ENCODE measurements around the gene TM7SF2.

Gene TM7SF2

DNA sequence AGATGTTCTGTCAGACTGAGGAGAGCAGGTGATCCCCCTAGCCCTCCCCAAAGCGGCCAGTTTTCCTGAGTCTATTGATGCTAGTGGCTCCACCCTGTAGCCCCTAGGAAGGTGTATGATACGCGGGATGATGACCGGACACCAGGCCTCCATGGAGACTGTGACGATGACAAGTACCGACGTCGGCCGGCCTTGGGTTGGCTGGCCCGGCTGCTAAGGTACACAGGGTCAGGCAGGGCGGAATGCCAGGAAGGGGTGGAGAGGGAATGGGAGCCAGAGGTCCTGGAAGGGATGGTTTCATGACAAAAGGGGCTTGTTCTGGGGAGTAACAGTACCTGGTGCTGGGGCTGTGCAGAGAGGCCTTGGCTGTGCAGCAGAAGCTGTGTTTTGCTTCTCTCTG, 24.5 kb upstream of the TM7SF2 start:
- TF ChIP-seq, protein P1, sequence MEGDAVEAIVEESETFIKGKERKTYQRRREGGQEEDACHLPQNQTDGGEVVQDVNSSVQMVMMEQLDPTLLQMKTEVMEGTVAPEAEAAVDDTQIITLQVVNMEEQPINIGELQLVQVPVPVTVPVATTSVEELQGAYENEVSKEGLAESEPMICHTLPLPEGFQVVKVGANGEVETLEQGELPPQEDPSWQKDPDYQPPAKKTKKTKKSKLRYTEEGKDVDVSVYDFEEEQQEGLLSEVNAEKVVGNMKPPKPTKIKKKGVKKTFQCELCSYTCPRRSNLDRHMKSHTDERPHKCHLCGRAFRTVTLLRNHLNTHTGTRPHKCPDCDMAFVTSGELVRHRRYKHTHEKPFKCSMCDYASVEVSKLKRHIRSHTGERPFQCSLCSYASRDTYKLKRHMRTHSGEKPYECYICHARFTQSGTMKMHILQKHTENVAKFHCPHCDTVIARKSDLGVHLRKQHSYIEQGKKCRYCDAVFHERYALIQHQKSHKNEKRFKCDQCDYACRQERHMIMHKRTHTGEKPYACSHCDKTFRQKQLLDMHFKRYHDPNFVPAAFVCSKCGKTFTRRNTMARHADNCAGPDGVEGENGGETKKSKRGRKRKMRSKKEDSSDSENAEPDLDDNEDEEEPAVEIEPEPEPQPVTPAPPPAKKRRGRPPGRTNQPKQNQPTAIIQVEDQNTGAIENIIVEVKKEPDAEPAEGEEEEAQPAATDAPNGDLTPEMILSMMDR (IDR thresholded peaks at IDR 0.05; ENCODE audit: control insufficient read depth, insufficient read depth, low read depth, low read length, missing control alignments): no peak
- no peak for DNase-seq (ENCODE audit: low read depth)
- no peak overlapping the region for H3K4me3 ChIP-seq (ENCODE audit: control insufficient read depth, low read depth, low read length)

DNA sequence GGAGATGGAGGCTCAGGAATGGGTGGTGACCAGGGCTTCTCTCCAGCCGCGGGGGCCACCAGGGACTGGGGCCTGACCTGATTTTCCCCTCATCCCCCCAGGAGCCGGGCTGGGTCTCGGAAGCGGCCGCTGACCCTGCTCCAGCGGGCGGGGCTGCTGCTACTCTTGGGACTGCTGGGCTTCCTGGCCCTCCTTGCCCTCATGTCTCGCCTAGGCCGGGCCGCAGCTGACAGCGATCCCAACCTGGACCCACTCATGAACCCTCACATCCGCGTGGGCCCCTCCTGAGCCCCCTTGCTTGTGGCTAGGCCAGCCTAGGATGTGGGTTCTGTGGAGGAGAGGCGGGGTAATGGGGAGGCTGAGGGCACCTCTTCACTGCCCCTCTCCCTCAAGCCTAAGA, 23.8 kb upstream of the TM7SF2 start:
- TF ChIP-seq, protein P1 (IDR thresholded peaks at IDR 0.05; ENCODE audit: control insufficient read depth, insufficient read depth, low read depth, low read length, missing control alignments): no peak
- no peak overlapping the region for H3K4me3 ChIP-seq (ENCODE audit: control insufficient read depth, low read depth, low read length)
- DNase-seq (ENCODE audit: low read depth): no peak

DNA sequence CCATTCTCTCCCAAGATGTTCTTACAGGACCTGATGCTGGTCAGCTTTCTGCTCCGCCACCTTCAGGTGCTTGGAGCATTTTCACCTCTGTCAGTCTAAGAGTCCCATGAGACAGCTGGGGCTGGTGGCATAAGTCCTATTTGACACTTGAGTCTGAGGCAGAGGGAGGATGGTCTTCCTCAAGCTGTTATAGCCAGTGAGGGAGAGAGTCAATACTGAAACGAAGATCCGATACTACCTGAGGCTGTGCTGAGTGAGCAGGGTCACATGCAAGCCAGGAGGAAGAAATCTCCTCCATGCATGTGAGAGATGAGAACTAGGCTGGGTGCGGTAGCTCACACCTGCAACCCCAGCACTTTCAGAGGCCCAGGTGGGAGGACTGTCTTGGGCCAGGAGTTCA, 22.1 kb upstream of the TM7SF2 start:
- TF ChIP-seq, protein P1 (IDR thresholded peaks at IDR 0.05; ENCODE audit: control insufficient read depth, insufficient read depth, low read depth, low read length, missing control alignments): no peak
- DNase-seq (ENCODE audit: low read depth): no peak
- no peak overlapping the region for H3K4me3 ChIP-seq (ENCODE audit: control insufficient read depth, low read depth, low read length)

DNA sequence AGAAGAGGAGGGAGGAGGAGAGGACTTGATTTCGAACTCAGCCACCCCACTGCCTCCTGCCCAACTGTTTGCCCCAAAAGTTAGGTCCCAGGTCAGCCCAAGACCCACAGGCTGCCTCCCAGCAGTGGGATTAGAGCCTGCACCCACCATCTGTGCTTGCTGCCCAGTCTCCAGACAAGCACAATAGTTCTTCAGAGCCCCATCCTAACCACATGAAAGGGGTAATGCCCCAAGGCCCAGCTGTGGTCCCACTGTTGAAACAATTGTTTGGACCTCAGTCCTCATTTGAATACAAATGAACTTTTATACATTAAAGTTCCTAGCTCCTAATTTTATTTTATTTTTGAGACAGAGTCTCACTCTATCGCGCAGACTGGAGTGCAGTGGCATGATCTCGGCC, 21.0 kb upstream of the TM7SF2 start:
- DNase-seq (ENCODE audit: low read depth): no peak
- TF ChIP-seq, protein P1 (IDR thresholded peaks at IDR 0.05; ENCODE audit: control insufficient read depth, insufficient read depth, low read depth, low read length, missing control alignments): no peak
- H3K4me3 ChIP-seq (ENCODE audit: control insufficient read depth, low read depth, low read length): no peak overlapping the region

GRCh38 chr11:65095427-65095826, 16.2 kb upstream of the TM7SF2 start:
- no peak for DNase-seq (ENCODE audit: low read depth)
- TF ChIP-seq, protein P1 (IDR thresholded peaks at IDR 0.05; ENCODE audit: control insufficient read depth, insufficient read depth, low read depth, low read length, missing control alignments): no peak
- peak overlapping the region; percentile 77 for H3K4me3 ChIP-seq (ENCODE audit: control insufficient read depth, low read depth, low read length)

DNA sequence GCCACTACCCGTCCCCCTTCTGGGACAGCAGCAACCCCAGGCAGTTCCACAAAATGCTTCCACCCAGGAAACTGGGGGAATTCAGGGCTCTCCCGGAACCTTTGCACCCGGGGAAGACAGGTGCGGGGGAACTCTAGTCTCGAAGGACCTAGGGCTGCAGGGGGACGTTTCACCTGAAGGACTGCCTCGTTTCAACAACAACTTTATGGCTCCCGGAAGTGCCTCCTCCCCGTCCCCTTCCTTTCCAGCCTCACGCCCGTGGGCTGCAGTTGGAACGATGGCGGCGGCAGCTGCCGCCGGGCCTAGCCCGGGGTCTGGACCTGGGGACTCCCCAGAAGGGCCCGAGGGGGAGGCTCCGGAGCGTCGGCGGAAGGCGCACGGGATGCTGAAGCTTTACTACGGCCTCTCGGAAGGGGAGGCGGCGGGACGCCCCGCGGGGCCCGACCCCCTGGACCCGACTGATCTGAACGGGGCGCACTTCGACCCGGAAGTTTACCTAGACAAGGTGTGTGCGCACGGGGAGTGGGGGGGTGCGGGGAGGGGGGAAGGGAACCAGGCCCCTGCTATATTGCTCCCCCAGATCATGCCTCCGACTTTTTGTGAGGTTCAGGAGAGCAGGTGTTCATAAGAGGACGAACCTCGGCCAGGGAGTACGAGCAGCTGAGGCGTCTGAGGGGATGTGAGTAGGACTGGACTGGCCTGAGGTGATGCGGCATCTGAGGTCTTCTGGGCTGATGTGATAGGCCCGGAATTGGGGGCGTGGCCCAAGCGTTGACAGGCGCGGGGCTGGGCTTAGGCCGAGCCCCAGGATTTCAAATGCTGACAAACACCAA, 15.5 kb upstream of the TM7SF2 start, which contains the start of gene VPS51:
VPS51 (plus strand) TSS at position 241 of the 833 bp plus-strand sequence; CDS start at position 278, 37 bp downstream.
- H3K4me3 ChIP-seq (ENCODE audit: control insufficient read depth, low read depth, low read length): peak within 1 kb of the TSS; percentile 77
- TF ChIP-seq, protein P1 (IDR thresholded peaks at IDR 0.05; ENCODE audit: control insufficient read depth, insufficient read depth, low read depth, low read length, missing control alignments): no peak
- peak; percentile 73 for DNase-seq (ENCODE audit: low read depth)

All from AG09309 (cell line).